Activated CD8-positive, alpha-beta memory T cell treated with anti-CD3 and anti-CD28 coated beads, Interleukin-2, amount 10 ng/mL, durations not matched to agents 7 days and 5 days (primary cell): ENCODE measurements around the gene MIER2. TPM values are rescaled to one million over a fixed set of nuclear protein-coding genes. Genes with fewer than 3 reads are reported as not detected.
"Not testable (repeated sequence)": the region's sequence is repeated elsewhere in the genome, so short reads cannot be mapped to it uniquely, and the experiment has no call there.

ENCODE experiments used
- ATAC-seq: fragments of 150-1000 bp; cut with Tn5 transposase; one replicate; pipeline ENCODE4 v1.10.0; 2021; ENCODE audit warnings: moderate library complexity
- CTCF ChIA-PET: fragments of 350-600 bp; sonication (Branson Sonifier 250); formaldehyde crosslinking; loops from one replicate; lab custom pipeline; 2021; ENCODE audit warnings: antibody characterized with exemption; lab: Charles Lee
- DNase-seq: peaks from one replicate; pipeline ENCODE4 v3.0.0-alpha.2; 2020
- H3K27ac Mint-ChIP-seq: one replicate; pipeline ENCODE4 v1.8.0; 2021; ENCODE audit warnings: mild to moderate bottlenecking, mixed read lengths
- H3K27me3 Mint-ChIP-seq: one replicate; pipeline ENCODE4 v1.8.0; 2021; ENCODE audit warnings: mixed read lengths
- H3K36me3 Mint-ChIP-seq: one replicate; pipeline ENCODE4 v1.8.0; 2021; ENCODE audit warnings: mild to moderate bottlenecking, mixed read lengths
- H3K4me1 Mint-ChIP-seq: one replicate; pipeline ENCODE4 v1.8.0; 2021; ENCODE audit warnings: mixed read lengths
- H3K4me3 Mint-ChIP-seq: one replicate; pipeline ENCODE4 v1.8.0; 2021; ENCODE audit warnings: mild to moderate bottlenecking, moderate library complexity, mixed read lengths
- H3K9me3 Mint-ChIP-seq: one replicate; pipeline ENCODE4 v1.8.0; 2022; ENCODE audit warnings: low read depth, mixed read lengths
- total RNA-seq, 2 experiments: library from RNA; stranded (reverse); gene quantifications; one replicate each; pipeline ENCODE4 v1.2.3, GENCODE V29; 2021

Gene MIER2
- total RNA-seq, 2 experiments from 2014 or later: 21.6 to 23.8 TPM

GRCh38 chr19:384799-385169 is 40.2 kb upstream of the MIER2 start:
- CTCF ChIA-PET: interaction anchor here (1.1 kb wide), 1 partner anchor 94 kb away, joined by 4 read pairs; no protein-coding TSS in a partner anchor
- peaks cover 1% of the 10 kb centered on the region for H3K36me3 Mint-ChIP-seq
- no peak for DNase-seq
- H3K27me3 Mint-ChIP-seq: peaks cover 45% of the 10 kb centered on the region
- ATAC-seq: no peak
- peaks cover 10% of the 10 kb centered on the region for H3K4me1 Mint-ChIP-seq
- no peaks in the 10 kb centered on the region for H3K9me3 Mint-ChIP-seq
- no peak overlapping the region for H3K27ac Mint-ChIP-seq
- no peak overlapping the region for H3K4me3 Mint-ChIP-seq

GRCh38 chr19:383922-384798 is 39.6 kb upstream of the MIER2 start:
- no peak for ATAC-seq
- peaks cover 45% of the 10 kb centered on the region for H3K27me3 Mint-ChIP-seq
- CTCF ChIA-PET: interaction anchor here (1.1 kb wide), 1 partner anchor 95 kb away, joined by 4 read pairs; no protein-coding TSS in a partner anchor
- no peak for DNase-seq
- peaks cover 10% of the 10 kb centered on the region for H3K4me1 Mint-ChIP-seq
- no peak overlapping the region for H3K4me3 Mint-ChIP-seq
- H3K9me3 Mint-ChIP-seq: no peaks in the 10 kb centered on the region
- H3K27ac Mint-ChIP-seq: no peak overlapping the region
- H3K36me3 Mint-ChIP-seq: peaks cover 1% of the 10 kb centered on the region

- Mint-ChIP-seq H3K4me1 (peaks cover 10% of the 10 kb centered on the region), H3K9me3 (no peaks in the 10 kb centered on the region), H3K36me3 (peaks cover 1% of the 10 kb centered on the region), H3K27me3 (peaks cover 45% of the 10 kb centered on the region), H3K4me3 (no peak overlapping the region), H3K27ac (no peak overlapping the region)
- DNase-seq: no peak
- ATAC-seq: no peak
- CTCF ChIA-PET: interaction anchor here (1.0 kb wide), 1 partner anchor 128 kb away, joined by 3 read pairs; no protein-coding TSS in a partner anchor
Observed at GRCh38 chr19:383040-383439, 38.4 kb upstream of the MIER2 start.

- not testable (repeated sequence) for H3K4me1 Mint-ChIP-seq, H3K9me3 Mint-ChIP-seq, H3K4me3 Mint-ChIP-seq, H3K36me3 Mint-ChIP-seq, H3K27ac Mint-ChIP-seq
- DNase-seq (peak; percentile 62), ATAC-seq (peak; percentile 53)
- CTCF ChIA-PET: interaction anchor here (1.0 kb wide), 1 partner anchor 128 kb away, joined by 3 read pairs; no protein-coding TSS in a partner anchor
- H3K27me3 Mint-ChIP-seq: peaks cover 43% of the 10 kb centered on the region
Observed at GRCh38 chr19:382578-382977, 38.0 kb upstream of the MIER2 start.

- CTCF ChIA-PET: interaction anchor here (1.0 kb wide), 1 partner anchor 129 kb away, joined by 3 read pairs; no protein-coding TSS in a partner anchor
- H3K4me1 Mint-ChIP-seq, H3K27ac Mint-ChIP-seq, H3K36me3 Mint-ChIP-seq, DNase-seq, H3K9me3 Mint-ChIP-seq, H3K4me3 Mint-ChIP-seq, ATAC-seq: not testable (repeated sequence)
- H3K27me3 Mint-ChIP-seq: peaks cover 39% of the 10 kb centered on the region
Observed at GRCh38 chr19:381901-382300, 37.3 kb upstream of the MIER2 start.

- H3K4me3 Mint-ChIP-seq, H3K36me3 Mint-ChIP-seq, H3K4me1 Mint-ChIP-seq, H3K9me3 Mint-ChIP-seq, DNase-seq, H3K27ac Mint-ChIP-seq, CTCF ChIA-PET, ATAC-seq: not testable (repeated sequence)
- peaks cover 27% of the 10 kb centered on the region for H3K27me3 Mint-ChIP-seq
Observed at GRCh38 chr19:380618-381219, 36.1 kb upstream of the MIER2 start.

GRCh38 chr19:379796-380195 is 35.2 kb upstream of the MIER2 start:
- peaks cover 21% of the 10 kb centered on the region for H3K27me3 Mint-ChIP-seq
- H3K27ac Mint-ChIP-seq: no peak overlapping the region
- H3K9me3 Mint-ChIP-seq: no peaks in the 10 kb centered on the region
- peaks cover 1% of the 10 kb centered on the region for H3K36me3 Mint-ChIP-seq
- CTCF ChIA-PET: no interaction called here
- DNase-seq: no peak
- H3K4me1 Mint-ChIP-seq: peaks cover 10% of the 10 kb centered on the region
- no peak for ATAC-seq
- H3K4me3 Mint-ChIP-seq: no peak overlapping the region

- ATAC-seq (no peak), DNase-seq (no peak)
- Mint-ChIP-seq H3K27ac (no peak overlapping the region), H3K4me1 (peaks cover 10% of the 10 kb centered on the region), H3K36me3 (peaks cover 1% of the 10 kb centered on the region), H3K27me3 (peaks cover 11% of the 10 kb centered on the region), H3K9me3 (no peaks in the 10 kb centered on the region), H3K4me3 (no peak overlapping the region)
- CTCF ChIA-PET: no interaction called here
Observed at GRCh38 chr19:378706-379105, 34.1 kb upstream of the MIER2 start.

GRCh38 chr19:377801-378581 is 33.4 kb upstream of the MIER2 start:
- CTCF ChIA-PET: no interaction called here
- Mint-ChIP-seq H3K27ac (no peak overlapping the region), H3K4me3 (no peak overlapping the region), H3K4me1 (peaks cover 6% of the 10 kb centered on the region), H3K9me3 (no peaks in the 10 kb centered on the region), H3K27me3 (peaks cover 5% of the 10 kb centered on the region), H3K36me3 (peaks cover 1% of the 10 kb centered on the region)
- ATAC-seq (no peak), DNase-seq (no peak)

- H3K4me1 Mint-ChIP-seq: no peaks in the 10 kb centered on the region
- CTCF ChIA-PET: no interaction called here
- no peak for ATAC-seq
Observed at GRCh38 chr19:376111-376470, 31.5 kb upstream of the MIER2 start.

GRCh38 chr19:375395-376110 is 31.0 kb upstream of the MIER2 start:
- Mint-ChIP-seq H3K4me3 (no peak overlapping the region), H3K27me3 (no peaks in the 10 kb centered on the region), H3K9me3 (no peaks in the 10 kb centered on the region), H3K36me3 (no peaks in the 10 kb centered on the region), H3K4me1 (no peaks in the 10 kb centered on the region), H3K27ac (no peak overlapping the region)
- no peak for ATAC-seq
- DNase-seq: no peak
- CTCF ChIA-PET: no interaction called here

More at GRCh38 chr19:376111-376470, 31.5 kb upstream of the MIER2 start:
- H3K27ac Mint-ChIP-seq: no peak overlapping the region
- no peaks in the 10 kb centered on the region for H3K27me3 Mint-ChIP-seq
- H3K9me3 Mint-ChIP-seq: no peaks in the 10 kb centered on the region
- H3K4me3 Mint-ChIP-seq: no peak overlapping the region
- no peak for DNase-seq
- no peaks in the 10 kb centered on the region for H3K36me3 Mint-ChIP-seq

GRCh38 chr19:374886-375235 is 30.3 kb upstream of the MIER2 start:
- Mint-ChIP-seq H3K36me3 (no peaks in the 10 kb centered on the region), H3K27ac (no peak overlapping the region), H3K9me3 (no peaks in the 10 kb centered on the region), H3K27me3 (no peaks in the 10 kb centered on the region), H3K4me3 (no peak overlapping the region), H3K4me1 (no peaks in the 10 kb centered on the region)
- ATAC-seq: no peak
- DNase-seq: no peak
- CTCF ChIA-PET: no interaction called here
